ENCODE results near the gene HES5. TPM values are rescaled to one million over a fixed set of nuclear protein-coding genes. Genes with fewer than 3 reads are reported as not detected.

Gene HES5
- total RNA-seq, 6 experiments from 2014 or later = 0.28 to 0.57 (median 0.36) TPM; not detected in 1

DNA sequence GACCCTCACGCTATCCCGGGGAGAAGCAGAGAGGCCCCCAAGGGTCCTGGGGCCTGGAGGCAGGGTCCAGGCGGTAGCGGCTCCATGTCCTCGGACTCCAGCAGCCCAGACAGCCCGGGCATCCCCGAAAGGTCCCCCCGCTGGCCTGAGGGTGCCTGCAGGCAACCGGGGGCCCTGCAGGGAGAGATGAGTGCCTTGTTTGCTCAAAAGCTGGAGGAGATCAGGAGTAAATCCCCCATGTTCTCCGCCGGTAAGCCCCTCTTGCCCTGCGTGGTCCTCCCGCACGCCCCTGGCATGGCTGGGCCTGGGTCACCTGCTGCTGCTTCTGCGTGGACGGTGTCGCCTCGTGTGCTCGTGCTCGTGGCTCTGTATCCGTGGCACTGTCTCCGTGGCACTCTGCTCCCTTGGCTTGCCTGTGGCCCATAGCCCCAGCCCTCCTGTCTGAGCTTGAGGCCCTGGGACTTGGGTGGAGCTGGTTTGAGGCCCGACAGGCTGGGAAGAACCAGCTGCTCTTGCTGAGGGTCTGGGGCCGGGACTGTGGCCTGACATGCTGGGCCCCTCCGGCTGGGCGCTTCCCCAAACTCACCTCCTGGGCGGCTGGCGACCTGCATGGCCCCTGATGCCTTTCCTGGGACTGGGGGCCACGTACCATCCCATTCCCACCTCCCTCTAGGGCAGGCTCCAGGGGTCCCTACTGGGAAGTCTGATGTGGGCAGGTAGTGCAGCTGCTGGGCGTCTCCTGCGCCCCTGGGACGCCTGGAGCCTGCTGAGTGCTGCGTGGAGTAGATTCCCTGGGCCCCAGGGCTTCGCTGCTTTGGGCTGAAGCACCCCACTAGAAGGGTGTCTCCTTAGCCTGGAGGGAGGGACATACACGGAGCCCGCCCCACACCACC, 27.2 kb downstream of the HES5 start:
- peaks cover 9% of the 10 kb centered on the region for H3K27me3 Mint-ChIP-seq (ENCODE audit: insufficient read depth)
- no peak overlapping the region for H3K4me3 Mint-ChIP-seq
- no peak overlapping the region for H3K27ac Mint-ChIP-seq

DNA sequence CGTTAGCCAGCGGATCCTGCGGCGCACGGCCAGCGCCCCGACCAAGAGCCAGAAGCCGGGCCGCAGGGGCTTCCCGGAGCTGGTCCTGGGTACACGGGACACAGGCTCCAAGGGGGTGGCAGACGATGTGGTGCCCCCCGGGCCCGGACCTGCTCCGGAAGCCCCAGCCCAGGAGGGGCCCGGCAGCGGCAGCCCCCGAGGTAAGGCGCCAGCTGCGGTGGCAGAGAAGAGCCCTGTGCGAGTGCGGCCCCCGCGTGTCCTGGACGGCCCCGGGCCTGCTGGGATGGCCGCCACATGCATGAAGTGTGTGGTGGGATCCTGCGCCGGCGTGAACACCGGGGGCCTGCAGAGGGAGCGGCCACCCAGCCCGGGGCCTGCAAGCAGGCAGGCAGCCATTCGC, 27.9 kb downstream of the HES5 start:
- TF ChIP-seq, protein P1, sequence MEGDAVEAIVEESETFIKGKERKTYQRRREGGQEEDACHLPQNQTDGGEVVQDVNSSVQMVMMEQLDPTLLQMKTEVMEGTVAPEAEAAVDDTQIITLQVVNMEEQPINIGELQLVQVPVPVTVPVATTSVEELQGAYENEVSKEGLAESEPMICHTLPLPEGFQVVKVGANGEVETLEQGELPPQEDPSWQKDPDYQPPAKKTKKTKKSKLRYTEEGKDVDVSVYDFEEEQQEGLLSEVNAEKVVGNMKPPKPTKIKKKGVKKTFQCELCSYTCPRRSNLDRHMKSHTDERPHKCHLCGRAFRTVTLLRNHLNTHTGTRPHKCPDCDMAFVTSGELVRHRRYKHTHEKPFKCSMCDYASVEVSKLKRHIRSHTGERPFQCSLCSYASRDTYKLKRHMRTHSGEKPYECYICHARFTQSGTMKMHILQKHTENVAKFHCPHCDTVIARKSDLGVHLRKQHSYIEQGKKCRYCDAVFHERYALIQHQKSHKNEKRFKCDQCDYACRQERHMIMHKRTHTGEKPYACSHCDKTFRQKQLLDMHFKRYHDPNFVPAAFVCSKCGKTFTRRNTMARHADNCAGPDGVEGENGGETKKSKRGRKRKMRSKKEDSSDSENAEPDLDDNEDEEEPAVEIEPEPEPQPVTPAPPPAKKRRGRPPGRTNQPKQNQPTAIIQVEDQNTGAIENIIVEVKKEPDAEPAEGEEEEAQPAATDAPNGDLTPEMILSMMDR (IDR thresholded peaks at IDR 0.05) = no peak
- Mint-ChIP-seq H3K36me3 (ENCODE audit: low read depth) (no peaks in the 10 kb centered on the region), H3K27ac (no peak overlapping the region), H3K4me1 (ENCODE audit: low read depth) (no peaks in the 10 kb centered on the region), H3K27me3 (ENCODE audit: insufficient read depth) (peaks cover 9% of the 10 kb centered on the region), H3K9me3 (no peaks in the 10 kb centered on the region), H3K4me3 (no peak overlapping the region)
- no peak for DNase-seq

More for the DNA sequence above, 27.2 kb downstream of the HES5 start:
- DNase-seq = no peak
- TF ChIP-seq, protein P1 (IDR thresholded peaks at IDR 0.05) = no peak
- H3K9me3 Mint-ChIP-seq = no peaks in the 10 kb centered on the region
- no peaks in the 10 kb centered on the region for H3K4me1 Mint-ChIP-seq (ENCODE audit: low read depth)
- no peaks in the 10 kb centered on the region for H3K36me3 Mint-ChIP-seq (ENCODE audit: low read depth)

DNA sequence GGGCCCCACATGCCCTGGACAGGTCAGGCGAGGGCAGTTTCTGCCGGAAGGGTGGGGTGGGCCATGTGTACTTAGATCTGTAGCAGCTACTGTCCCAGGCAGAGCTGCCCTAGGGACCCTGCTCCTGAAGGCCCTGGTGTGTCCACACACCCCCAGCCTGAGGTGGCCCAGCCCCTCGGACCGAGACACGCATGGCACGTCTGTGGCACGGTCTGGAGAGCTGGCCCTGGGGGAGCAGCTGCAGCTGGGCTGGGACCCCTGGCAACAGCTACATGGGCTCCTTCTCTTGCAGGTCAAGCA, 28.3 kb downstream of the HES5 start:
- no peak overlapping the region for H3K27ac Mint-ChIP-seq
- no peaks in the 10 kb centered on the region for H3K36me3 Mint-ChIP-seq (ENCODE audit: low read depth)
- H3K9me3 Mint-ChIP-seq = no peaks in the 10 kb centered on the region
- no peak overlapping the region for H3K4me3 Mint-ChIP-seq
- TF ChIP-seq, protein P1 (IDR thresholded peaks at IDR 0.05) = no peak
- H3K4me1 Mint-ChIP-seq (ENCODE audit: low read depth) = no peaks in the 10 kb centered on the region
- no peak for DNase-seq
- H3K27me3 Mint-ChIP-seq (ENCODE audit: insufficient read depth) = peaks cover 9% of the 10 kb centered on the region

DNA sequence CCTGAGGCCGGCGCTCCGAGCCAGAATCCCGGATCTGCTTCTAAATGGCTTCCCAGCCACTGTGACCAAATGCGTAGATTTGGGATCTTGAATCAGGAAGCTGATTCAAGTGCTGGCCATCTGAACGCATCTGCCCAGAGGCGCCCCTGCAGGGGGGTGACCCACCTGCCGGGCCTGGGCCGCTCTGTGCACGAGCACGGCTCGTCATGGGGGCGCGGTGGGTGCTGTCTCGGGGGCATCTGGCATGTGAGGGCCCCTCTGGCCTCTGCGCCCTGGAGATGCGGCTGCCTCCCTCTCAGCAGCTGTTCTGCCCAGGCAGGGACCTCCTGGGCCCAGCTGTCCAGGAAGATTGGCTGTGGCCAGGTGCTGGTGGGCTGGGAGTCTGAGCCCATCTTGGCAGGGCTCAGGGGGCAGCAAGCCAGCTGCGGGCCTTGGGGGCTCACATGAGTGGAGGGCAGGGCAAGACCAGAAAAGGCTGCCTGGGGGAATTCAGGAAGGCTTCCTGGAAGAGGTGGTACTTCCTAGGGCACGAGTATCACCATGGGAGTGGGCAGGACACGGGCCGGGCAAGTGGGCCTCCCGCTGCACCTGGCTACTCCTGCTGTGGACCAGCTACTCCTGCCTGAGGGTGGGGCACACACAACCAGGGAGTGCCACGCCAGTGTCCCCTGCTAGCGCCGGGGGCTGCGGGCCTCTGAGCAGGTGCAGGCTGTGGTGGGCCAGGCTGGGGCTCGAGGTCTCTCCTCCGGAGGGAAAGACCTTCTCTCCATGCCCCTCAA, 28.8 kb downstream of the HES5 start:
- Mint-ChIP-seq H3K27me3 (ENCODE audit: insufficient read depth) (peaks cover 10% of the 10 kb centered on the region), H3K36me3 (ENCODE audit: low read depth) (no peaks in the 10 kb centered on the region), H3K9me3 (no peaks in the 10 kb centered on the region), H3K4me3 (no peak overlapping the region), H3K4me1 (ENCODE audit: low read depth) (no peaks in the 10 kb centered on the region), H3K27ac (no peak overlapping the region)
- TF ChIP-seq, protein P1 (IDR thresholded peaks at IDR 0.05) = no peak
- DNase-seq = no peak

DNA sequence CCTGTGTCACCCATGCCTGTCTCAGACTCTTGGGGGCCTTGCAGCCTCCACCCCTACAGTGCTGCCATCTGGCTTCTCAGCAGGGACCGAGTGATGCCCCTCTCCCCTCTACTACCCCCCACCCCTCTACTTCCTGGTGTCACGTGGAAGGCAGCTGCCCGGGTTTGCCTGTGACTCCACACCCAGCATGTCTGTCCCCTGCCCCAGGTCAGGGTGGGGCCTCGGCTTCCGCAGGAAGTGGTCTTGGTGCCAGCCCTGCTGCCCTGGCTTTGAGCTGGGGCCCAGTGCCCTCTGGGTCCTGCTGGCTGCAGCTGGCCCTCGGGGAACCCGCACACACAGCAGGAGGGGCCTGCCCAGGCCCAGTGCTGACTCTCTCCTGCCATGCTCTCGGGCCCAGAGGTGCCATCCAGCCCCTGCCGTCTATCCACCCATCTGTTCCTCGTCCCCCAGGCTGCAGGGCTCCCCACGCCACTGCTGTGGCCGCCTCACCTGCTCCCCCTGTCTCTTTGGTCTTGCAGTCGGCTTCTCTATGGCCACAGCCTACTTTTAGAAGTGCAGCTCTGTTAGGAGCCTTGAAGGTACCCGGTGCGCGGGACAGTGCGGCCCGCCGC, 30.0 kb downstream of the HES5 start:
- Mint-ChIP-seq H3K27ac (no peak overlapping the region), H3K36me3 (ENCODE audit: low read depth) (no peaks in the 10 kb centered on the region), H3K9me3 (no peaks in the 10 kb centered on the region), H3K27me3 (ENCODE audit: insufficient read depth) (peaks cover 10% of the 10 kb centered on the region), H3K4me1 (ENCODE audit: low read depth) (no peaks in the 10 kb centered on the region), H3K4me3 (no peak overlapping the region)
- TF ChIP-seq, protein P1 (IDR thresholded peaks at IDR 0.05) = no peak
- DNase-seq = no peak
